ENCODE results near the gene ARHGEF9.

- peak; percentile 46 for TF ChIP-seq CTCF (IDR thresholded peaks at IDR 0.05; ENCODE audit: insufficient read depth, low read length, poor library complexity, severe bottlenecking)
- no peak for TF ChIP-seq EZH2phosphoT487 (conservative IDR thresholded peaks at IDR 0.05; ENCODE audit: low read length)
These were observed 97.9 kb downstream of the ARHGEF9 start for GRCh38 chrX:63686878-63687714.
